Omental fat pad (tissue), 4 donors: Measurements from ENCODE around the gene PPFIBP2. TPM values are rescaled to one million over a fixed set of nuclear protein-coding genes. Genes with fewer than 3 reads are reported as not detected.

Experiments used
- ATAC-seq: fragments of 150-250 bp; one replicate; pipeline ENCODE4 v1.9.1; 2016; ENCODE audit warnings: mild to moderate bottlenecking, moderate library complexity; ENCODE audit not compliant: low FRiP score
- DNase-seq: peaks from one replicate; pipeline ENCODE4 v3.0.0-alpha.2; 2019; ENCODE audit warnings: low spot score
- total RNA-seq, 4 donors: library from RNA; depleted of rRNA; stranded (reverse); fragments of >200 nt; gene quantifications; one replicate each; pipeline ENCODE4 v1.1.0, GENCODE V29; 2016
- TF ChIP-seq, protein P1 (sequence below), 3 donors: fragments of 450-650 bp; IDR thresholded peaks; one replicate each; pipeline ENCODE4 v1.5.1; 2016 to 2017; ENCODE audit warnings: antibody characterized with exemption in 3 of 3, mild to moderate bottlenecking in 3 of 3, moderate library complexity in 2 of 3

Gene PPFIBP2
- total RNA-seq, 4 donors from 2014 or later: 16.3 to 47.8 (median 24.2) TPM

DNA sequence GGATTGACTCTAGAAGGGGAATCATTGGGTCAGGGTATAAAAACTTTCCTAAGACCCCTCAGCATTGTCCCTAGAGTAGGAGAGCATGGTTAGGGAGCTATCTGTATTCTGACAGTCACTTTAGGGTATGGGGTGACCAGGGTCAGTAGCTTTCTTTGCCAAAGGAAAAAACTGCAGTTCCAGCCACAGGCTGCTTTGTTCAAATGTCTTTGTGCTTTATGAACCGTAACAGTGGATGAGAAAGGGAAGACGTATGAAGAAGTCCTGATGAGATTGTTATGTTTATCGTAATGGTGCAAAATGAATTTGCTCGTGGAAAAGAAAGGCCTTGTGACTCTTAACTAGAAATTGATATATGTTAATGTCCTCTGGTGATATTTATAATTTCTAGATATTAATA, 129.5 kb downstream of the PPFIBP2 start:
- DNase-seq (no peak), ATAC-seq (no peak)
- TF ChIP-seq, protein P1, sequence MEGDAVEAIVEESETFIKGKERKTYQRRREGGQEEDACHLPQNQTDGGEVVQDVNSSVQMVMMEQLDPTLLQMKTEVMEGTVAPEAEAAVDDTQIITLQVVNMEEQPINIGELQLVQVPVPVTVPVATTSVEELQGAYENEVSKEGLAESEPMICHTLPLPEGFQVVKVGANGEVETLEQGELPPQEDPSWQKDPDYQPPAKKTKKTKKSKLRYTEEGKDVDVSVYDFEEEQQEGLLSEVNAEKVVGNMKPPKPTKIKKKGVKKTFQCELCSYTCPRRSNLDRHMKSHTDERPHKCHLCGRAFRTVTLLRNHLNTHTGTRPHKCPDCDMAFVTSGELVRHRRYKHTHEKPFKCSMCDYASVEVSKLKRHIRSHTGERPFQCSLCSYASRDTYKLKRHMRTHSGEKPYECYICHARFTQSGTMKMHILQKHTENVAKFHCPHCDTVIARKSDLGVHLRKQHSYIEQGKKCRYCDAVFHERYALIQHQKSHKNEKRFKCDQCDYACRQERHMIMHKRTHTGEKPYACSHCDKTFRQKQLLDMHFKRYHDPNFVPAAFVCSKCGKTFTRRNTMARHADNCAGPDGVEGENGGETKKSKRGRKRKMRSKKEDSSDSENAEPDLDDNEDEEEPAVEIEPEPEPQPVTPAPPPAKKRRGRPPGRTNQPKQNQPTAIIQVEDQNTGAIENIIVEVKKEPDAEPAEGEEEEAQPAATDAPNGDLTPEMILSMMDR (IDR thresholded peaks at IDR 0.05): no peak

DNA sequence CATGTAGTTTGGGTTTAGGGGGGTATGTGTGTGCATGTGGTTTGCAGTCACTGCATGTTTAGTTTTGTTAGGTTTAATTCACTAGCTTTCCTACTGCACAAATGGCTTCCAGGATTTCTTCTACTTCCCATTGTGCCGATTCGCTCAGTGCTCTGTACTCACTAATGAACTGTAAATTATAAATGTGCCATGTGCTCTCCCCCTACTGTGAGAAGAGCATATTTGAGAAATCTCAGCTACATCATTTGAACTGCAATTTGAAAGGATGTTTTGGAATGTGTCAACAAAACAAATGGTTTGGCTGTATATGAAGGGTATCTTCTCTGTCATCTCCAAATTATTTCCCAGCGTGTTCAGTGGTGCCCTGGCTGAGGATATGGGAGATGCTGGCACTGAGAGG, 131.4 kb downstream of the PPFIBP2 start:
- DNase-seq: no peak
- no peak for ATAC-seq
- TF ChIP-seq, protein P1 (IDR thresholded peaks at IDR 0.05): no peak

DNA sequence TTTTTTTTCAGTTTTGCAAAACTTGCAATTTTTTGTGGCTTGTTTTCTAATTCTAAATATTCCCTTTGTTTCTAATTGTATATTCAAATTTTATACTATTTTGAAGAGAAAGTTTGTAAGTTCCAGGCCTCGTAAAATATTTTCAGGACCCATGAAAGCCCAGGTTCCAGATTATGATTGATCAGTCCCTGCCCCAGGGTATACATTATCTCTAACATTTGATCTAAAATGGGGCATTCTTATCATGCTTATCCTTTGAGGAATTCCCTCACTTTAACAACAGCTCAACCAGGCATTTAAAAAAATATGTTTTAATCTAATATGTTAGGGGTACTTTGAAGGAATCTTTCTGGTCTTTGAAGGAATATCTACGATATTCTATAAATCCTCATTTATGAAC, 133.1 kb downstream of the PPFIBP2 start:
- TF ChIP-seq, protein P1 (IDR thresholded peaks at IDR 0.05): no peak
- no peak for ATAC-seq
- DNase-seq: no peak

DNA sequence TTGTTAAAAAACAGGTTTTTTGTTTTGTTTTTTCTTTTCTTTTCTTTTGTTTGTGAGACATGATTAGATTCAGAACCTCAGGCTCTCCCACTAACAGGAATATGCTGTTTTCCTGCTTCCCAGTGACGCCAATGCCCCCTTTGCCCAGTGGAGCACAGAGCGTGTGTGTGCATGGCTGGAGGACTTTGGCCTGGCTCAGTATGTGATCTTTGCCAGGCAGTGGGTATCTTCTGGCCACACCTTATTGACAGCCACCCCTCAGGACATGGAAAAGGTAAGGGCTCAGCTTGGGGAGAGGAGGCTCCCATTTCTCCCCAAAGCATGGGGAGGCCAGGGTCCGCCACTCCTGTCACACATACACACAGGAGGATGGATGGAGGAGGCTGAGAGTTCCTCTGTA, 134.5 kb downstream of the PPFIBP2 start:
- no peak for ATAC-seq
- TF ChIP-seq, protein P1 (IDR thresholded peaks at IDR 0.05): no peak
- no peak for DNase-seq

DNA sequence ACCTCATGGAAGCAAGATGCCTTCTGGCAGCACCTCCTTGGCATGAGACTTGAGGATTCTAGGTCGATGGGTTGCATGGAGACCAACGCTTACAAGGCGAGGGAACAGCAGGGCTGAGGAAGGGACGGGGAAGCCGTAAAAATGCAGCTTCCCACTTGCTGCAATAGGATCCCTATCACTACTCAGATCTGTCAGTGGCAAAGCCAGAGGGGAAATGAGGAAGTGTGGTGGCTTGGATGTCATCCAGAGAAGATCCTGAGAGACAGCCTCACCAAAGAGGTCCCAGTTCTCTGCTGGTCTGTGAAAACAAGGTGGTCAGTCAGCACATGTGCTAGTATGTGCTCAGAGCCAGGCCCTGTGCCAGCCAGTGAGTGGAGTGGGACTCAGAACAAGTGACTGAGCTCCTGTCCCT, 137.3 kb downstream of the PPFIBP2 start:
- DNase-seq: no peak
- TF ChIP-seq, protein P1 (IDR thresholded peaks at IDR 0.05): no peak
- no peak for ATAC-seq

DNA sequence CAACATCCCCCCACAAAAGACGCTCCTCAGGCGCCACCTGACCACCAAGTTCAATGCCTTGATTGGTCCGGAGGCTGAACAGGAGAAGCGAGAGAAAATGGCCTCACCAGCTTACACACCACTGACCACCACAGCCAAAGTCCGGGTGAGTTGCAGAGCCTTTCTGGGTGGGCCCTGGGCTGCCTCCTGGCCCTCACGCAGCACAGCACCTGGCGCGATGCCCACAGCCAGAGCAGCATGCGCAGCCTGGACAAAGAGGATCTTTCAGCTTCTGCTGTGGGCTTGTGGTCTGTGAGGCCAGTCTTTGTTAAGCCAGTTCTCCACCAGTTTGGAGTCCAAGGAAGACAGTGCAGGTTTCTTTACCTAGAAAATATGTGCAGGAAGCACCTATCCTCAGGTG, 137.9 kb downstream of the PPFIBP2 start:
- TF ChIP-seq, protein P1 (IDR thresholded peaks at IDR 0.05): no peak
- no peak for ATAC-seq
- no peak for DNase-seq

DNA sequence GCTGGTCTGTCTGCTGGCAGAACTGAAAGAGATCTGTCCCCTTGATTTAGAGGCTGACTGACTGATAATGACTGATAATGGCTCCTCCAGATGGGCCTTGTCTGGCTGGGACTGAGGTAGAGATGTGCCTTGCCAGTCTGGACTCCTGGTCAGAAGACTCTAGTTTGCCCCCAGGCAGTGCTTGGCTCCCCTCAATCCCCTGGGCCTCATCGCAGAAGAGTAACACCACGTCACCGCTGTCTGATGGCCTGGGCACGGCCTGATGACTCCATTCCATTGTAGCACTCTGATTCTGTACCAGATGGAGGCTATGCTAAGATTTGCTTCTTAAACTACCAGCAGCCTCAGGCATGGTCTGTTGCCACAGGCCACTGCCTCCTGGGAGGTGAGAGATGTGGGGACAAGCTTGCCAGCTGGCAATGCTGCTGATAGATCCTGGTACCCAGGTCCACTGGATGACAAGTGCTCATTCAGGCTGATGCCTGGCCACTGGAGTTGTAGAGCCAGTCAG, 140.5 kb downstream of the PPFIBP2 start:
- TF ChIP-seq, protein P1 (IDR thresholded peaks at IDR 0.05): no peak
- DNase-seq (no peak), ATAC-seq (no peak)
